Upper lobe of left lung (tissue), 6 donors: ENCODE measurements around the gene DLGAP1. TPM values are rescaled to one million over a fixed set of nuclear protein-coding genes. Genes with fewer than 3 reads are reported as not detected.

Experiments used
- ATAC-seq, 2 donors: fragments of 200-7000 bp; cut with Tn5 transposase; one replicate each; pipeline ENCODE4 v1.9.1; 2022; ENCODE audit warnings: mild to moderate bottlenecking in 2 of 2, moderate library complexity in 2 of 2; ENCODE audit not compliant: low FRiP score in 2 of 2
- DNase-seq, 2 donors: peaks; one replicate each; pipeline ENCODE4 v3.0.0-alpha.2; 2019 to 2020
- H3K27ac ChIP-seq, 4 donors: fragments of 200-600 bp; sonication (generic); one replicate each; pipeline ENCODE4 v1.5.1; 2016 to 2019
- H3K27me3 ChIP-seq, 4 donors: fragments of 200-600 bp; sonication (generic); one replicate each; pipeline ENCODE4 v1.5.1; 2017 to 2019
- H3K36me3 ChIP-seq, 4 donors: fragments of 200-600 bp; sonication (generic); one replicate each; pipeline ENCODE4 v1.5.1; 2016 to 2019
- H3K4me1 ChIP-seq, 4 donors: fragments of 200-600 bp; sonication (generic); one replicate each; pipeline ENCODE4 v1.5.1; 2018 to 2019
- H3K4me3 ChIP-seq, 4 donors: fragments of 200-600 bp; sonication (generic); one replicate each; pipeline ENCODE4 v1.5.1; 2017 to 2019; ENCODE audit warnings: mild to moderate bottlenecking in 2 of 4, moderate library complexity in 1 of 4
- H3K9me3 ChIP-seq, 4 donors: fragments of 200-600 bp; sonication (generic); one replicate each; pipeline ENCODE4 v1.5.1; 2018 to 2019
- EP300 ChIP-seq, 4 donors: sonication (generic); formaldehyde crosslinking; IDR thresholded peaks; one replicate each; pipeline ENCODE4 v1.5.1; 2017; ENCODE audit warnings: antibody characterized with exemption in 4 of 4, control low read depth in 2 of 4
- POLR2A ChIP-seq, 4 donors: fragments of 450-650 bp; IDR thresholded peaks; one replicate each; pipeline ENCODE4 v1.5.1; 2016 to 2017; ENCODE audit warnings: antibody characterized with exemption in 4 of 4, mild to moderate bottlenecking in 2 of 4
- POLR2AphosphoS5 ChIP-seq, 2 donors: sonication (generic); formaldehyde crosslinking; IDR thresholded peaks; one replicate each; pipeline ENCODE4 v1.5.1; 2017; ENCODE audit warnings: antibody characterized with exemption in 2 of 2
- WGBS, 2 donors: methylation state at CpG; one replicate each; pipeline ENCODE4 v1.1.5; 2017 to 2018; 5-methylcytosine and 5-hydroxymethylcytosine counted together
- total RNA-seq, 6 donors: library from RNA; depleted of rRNA in 4 of 6; stranded (reverse); fragments of >200 nt in 4 of 6; gene quantifications; one replicate each; pipeline versions ENCODE4 v1.1.0 to v1.2.1, GENCODE V29; 2016 to 2021
- TF ChIP-seq, protein P1 (sequence below), 6 experiments: fragments of 450-650 bp in 4 of 6; fragments of 200-600 bp in 2 of 6; sonication (generic) in 2 of 6; IDR thresholded peaks; one replicate each; pipeline ENCODE4 v1.5.1; 2016 to 2019; ENCODE audit warnings: antibody characterized with exemption in 6 of 6
- donor health status: DM: no; HTN: no; CAD: no; lungs with moderate emphysema.
- donor health status: DM: no; HTN: yes; CAD: no; lungs with severe emphysema.

Gene DLGAP1
- total RNA-seq, 6 donors from 2014 or later, result 2.1 to 4.6 (median 3.6) TPM

DNA sequence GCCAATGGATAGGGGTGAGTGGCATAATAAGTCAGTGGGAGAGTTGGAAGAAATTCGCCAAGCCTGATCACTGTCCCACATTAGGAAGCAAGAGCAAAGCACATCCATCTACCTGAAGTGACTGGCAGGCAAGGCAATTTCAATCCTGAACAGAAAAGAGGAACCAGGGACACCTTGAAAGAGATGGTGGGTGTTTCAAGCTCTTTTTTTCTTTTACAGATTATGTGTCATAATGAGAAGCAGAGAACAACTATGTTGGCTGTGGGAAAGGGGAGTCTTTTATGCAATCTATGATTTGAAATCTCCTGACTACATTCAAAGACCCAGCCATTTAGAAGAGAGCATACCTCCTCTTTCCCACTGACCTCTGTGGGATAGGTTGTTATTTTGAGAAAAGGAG, 941.6 kb downstream of the DLGAP1 start:
- Histone ChIP-seq H3K36me3 (no peaks in the 10 kb centered on the region), H3K27ac (no peak overlapping the region), H3K4me3 (no peak overlapping the region), H3K9me3 (no peaks in the 10 kb centered on the region), H3K4me1 (peaks cover 0 to 4% (median 0%) of the 10 kb centered on the region in 4 donors), H3K27me3 (no peaks in the 10 kb centered on the region)
- ATAC-seq (no peak), DNase-seq (no peak)
- no peak for TF ChIP-seq POLR2AphosphoS5 (IDR thresholded peaks at IDR 0.05)
- TF ChIP-seq POLR2A (IDR thresholded peaks at IDR 0.05), result no peak
- TF ChIP-seq EP300 (IDR thresholded peaks at IDR 0.05), result no peak
- TF ChIP-seq, protein P1, sequence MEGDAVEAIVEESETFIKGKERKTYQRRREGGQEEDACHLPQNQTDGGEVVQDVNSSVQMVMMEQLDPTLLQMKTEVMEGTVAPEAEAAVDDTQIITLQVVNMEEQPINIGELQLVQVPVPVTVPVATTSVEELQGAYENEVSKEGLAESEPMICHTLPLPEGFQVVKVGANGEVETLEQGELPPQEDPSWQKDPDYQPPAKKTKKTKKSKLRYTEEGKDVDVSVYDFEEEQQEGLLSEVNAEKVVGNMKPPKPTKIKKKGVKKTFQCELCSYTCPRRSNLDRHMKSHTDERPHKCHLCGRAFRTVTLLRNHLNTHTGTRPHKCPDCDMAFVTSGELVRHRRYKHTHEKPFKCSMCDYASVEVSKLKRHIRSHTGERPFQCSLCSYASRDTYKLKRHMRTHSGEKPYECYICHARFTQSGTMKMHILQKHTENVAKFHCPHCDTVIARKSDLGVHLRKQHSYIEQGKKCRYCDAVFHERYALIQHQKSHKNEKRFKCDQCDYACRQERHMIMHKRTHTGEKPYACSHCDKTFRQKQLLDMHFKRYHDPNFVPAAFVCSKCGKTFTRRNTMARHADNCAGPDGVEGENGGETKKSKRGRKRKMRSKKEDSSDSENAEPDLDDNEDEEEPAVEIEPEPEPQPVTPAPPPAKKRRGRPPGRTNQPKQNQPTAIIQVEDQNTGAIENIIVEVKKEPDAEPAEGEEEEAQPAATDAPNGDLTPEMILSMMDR (IDR thresholded peaks at IDR 0.05), result no peak
- WGBS, 2 donors, result 95 to 100% methylated on average over 1 of the region's 1 CpG

DNA sequence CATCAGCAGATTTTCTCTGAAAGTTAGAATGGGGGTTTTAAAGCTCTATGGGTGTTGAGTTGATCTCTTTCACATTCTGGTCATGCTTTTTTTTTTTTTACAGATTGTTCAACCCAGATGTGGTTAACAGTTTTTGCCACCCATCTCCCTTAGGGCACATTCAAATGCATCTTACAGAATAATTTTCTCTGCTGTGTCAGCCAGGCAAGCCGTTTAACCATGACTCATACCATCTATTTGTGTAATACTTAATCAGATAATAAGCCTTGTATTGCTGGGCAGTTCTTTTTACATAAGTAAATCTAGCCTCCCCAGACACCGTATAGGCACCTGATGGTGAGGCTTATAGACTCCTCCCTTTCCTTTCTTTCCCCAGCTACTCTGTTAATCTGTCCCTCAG, 943.1 kb downstream of the DLGAP1 start:
- DNase-seq (no peak), ATAC-seq (peak in 1 of 2 donors; percentile 81)
- Histone ChIP-seq H3K4me3 (no peak overlapping the region), H3K27me3 (no peaks in the 10 kb centered on the region), H3K9me3 (no peaks in the 10 kb centered on the region), H3K4me1 (peaks cover 0 to 4% (median 0%) of the 10 kb centered on the region in 4 donors), H3K27ac (no peak overlapping the region), H3K36me3 (no peaks in the 10 kb centered on the region)
- 30 to 52% methylated on average over 2 of the region's 2 CpGs for WGBS, 2 donors
- TF ChIP-seq POLR2A (IDR thresholded peaks at IDR 0.05), result no peak
- TF ChIP-seq, protein P1 (IDR thresholded peaks at IDR 0.05), result no peak
- no peak for TF ChIP-seq POLR2AphosphoS5 (IDR thresholded peaks at IDR 0.05)
- no peak for TF ChIP-seq EP300 (IDR thresholded peaks at IDR 0.05)

DNA sequence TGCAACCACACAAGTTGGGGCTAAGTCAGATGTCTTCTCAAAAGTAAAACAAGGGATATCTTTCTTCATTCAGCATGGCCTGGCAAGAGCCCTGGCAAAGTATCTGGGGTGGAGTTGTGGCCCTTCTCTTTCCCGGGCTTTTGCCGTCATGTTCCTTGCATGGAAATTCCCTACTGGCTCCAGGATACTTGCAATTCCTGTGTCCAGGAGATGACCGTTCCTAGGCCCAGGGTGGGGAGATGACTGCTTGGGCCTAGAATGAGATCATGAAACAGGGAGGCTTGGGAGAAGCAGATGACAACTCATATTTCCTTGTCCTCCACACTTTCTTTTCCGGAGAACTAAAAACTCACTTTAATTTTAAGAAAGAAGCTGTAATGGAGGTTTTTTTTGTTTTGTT, 944.2 kb downstream of the DLGAP1 start:
- H3K4me3 ChIP-seq, result no peak overlapping the region
- peak in 1 of 2 donors; percentile 66 for ATAC-seq
- no peak for DNase-seq
- no peak overlapping the region for H3K27ac ChIP-seq
- 87 to 96% methylated on average over 4 of the region's 4 CpGs for WGBS, 2 donors
- no peaks in the 10 kb centered on the region for H3K9me3 ChIP-seq
- no peaks in the 10 kb centered on the region for H3K27me3 ChIP-seq
- no peak for TF ChIP-seq POLR2AphosphoS5 (IDR thresholded peaks at IDR 0.05)
- TF ChIP-seq EP300 (IDR thresholded peaks at IDR 0.05), result no peak
- TF ChIP-seq, protein P1 (IDR thresholded peaks at IDR 0.05), result no peak
- no peak for TF ChIP-seq POLR2A (IDR thresholded peaks at IDR 0.05)
- H3K36me3 ChIP-seq, result no peaks in the 10 kb centered on the region
- peaks cover 0 to 4% (median 0%) of the 10 kb centered on the region in 4 donors for H3K4me1 ChIP-seq

DNA sequence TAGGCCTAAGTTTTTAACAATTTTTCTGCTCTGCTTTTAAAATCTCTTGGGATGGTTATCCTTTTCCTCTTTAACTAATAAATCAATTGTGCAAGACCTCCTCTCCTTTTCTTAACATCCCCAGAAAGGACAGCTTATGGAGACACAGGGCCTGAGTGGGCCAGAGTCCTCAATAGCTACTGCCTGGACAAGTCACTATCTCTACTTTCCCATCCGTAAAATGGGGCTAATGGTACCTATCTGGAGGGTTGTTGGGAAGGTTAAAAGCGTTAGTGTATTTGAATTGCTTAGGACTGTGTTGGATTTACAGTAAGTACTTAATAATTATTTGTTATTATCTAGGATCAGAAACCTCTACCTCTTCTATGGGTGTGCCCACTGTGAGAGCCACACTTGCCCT, 945.1 kb downstream of the DLGAP1 start:
- H3K27ac ChIP-seq, result no peak overlapping the region
- no peaks in the 10 kb centered on the region for H3K9me3 ChIP-seq
- H3K36me3 ChIP-seq, result no peaks in the 10 kb centered on the region
- WGBS, 2 donors, result 50 to 97% methylated on average over 2 of the region's 2 CpGs
- peaks cover 0 to 4% (median 0%) of the 10 kb centered on the region in 4 donors for H3K4me1 ChIP-seq
- DNase-seq (no peak), ATAC-seq (no peak)
- no peak for TF ChIP-seq POLR2AphosphoS5 (IDR thresholded peaks at IDR 0.05)
- TF ChIP-seq POLR2A (IDR thresholded peaks at IDR 0.05), result no peak
- no peak for TF ChIP-seq EP300 (IDR thresholded peaks at IDR 0.05)
- TF ChIP-seq, protein P1 (IDR thresholded peaks at IDR 0.05), result no peak
- H3K27me3 ChIP-seq, result no peaks in the 10 kb centered on the region
- H3K4me3 ChIP-seq, result no peak overlapping the region
